GM06990 (cell line): ENCODE results near the gene JAKMIP3.

Experiments
- DNase-seq: peaks from one replicate; pipeline ENCODE4 v3.0.0-alpha.2; 2011; ENCODE audit not compliant: insufficient read length; ENCODE audit errors: extremely low read depth
- H3K27me3 ChIP-seq: replicated peaks from 2 replicates; pipeline ENCODE4 v1.6.0; 2011; ENCODE audit warnings: low read length; ENCODE audit not compliant: control insufficient read depth, insufficient read depth
- H3K36me3 ChIP-seq: 2 replicates; pipeline ENCODE4 v1.5.1; 2011; ENCODE audit warnings: low read length; ENCODE audit not compliant: control insufficient read depth, insufficient read depth
- H3K4me3 ChIP-seq: replicated peaks from 2 replicates; pipeline ENCODE4 v1.5.1; 2011; ENCODE audit warnings: low read depth, mild to moderate bottlenecking, control low read depth, low read length
- CTCF ChIP-seq: IDR thresholded peaks from 2 replicates; pipeline ENCODE4 v1.5.1; 2011; ENCODE audit warnings: low read length, control low read depth, mild to moderate bottlenecking, inconsistent platforms; ENCODE audit not compliant: insufficient read depth, poor library complexity, severe bottlenecking

The JAKMIP3 gene

GRCh38 chr10:132059760-132060508 is 5.8 kb upstream of the JAKMIP3 start:
- no peak for TF ChIP-seq CTCF
- H3K36me3 ChIP-seq, result no peaks in the 10 kb centered on the region
- no peaks in the 10 kb centered on the region for H3K27me3 ChIP-seq
- no peak overlapping the region for H3K4me3 ChIP-seq
- no peak for DNase-seq

- TF ChIP-seq CTCF, result no peak
Observed at GRCh38 chr10:132061030-132061429, 4.7 kb upstream of the JAKMIP3 start.

GRCh38 chr10:132061465-132061864 is 4.3 kb upstream of the JAKMIP3 start:
- Histone ChIP-seq H3K4me3 (no peak overlapping the region), H3K36me3 (no peaks in the 10 kb centered on the region), H3K27me3 (no peaks in the 10 kb centered on the region)
- no peak for TF ChIP-seq CTCF
- DNase-seq, result no peak

More at GRCh38 chr10:132061030-132061429, 4.7 kb upstream of the JAKMIP3 start:
- no peak overlapping the region for H3K4me3 ChIP-seq
- H3K36me3 ChIP-seq, result no peaks in the 10 kb centered on the region
- no peaks in the 10 kb centered on the region for H3K27me3 ChIP-seq
- no peak for DNase-seq

- no peaks in the 10 kb centered on the region for H3K27me3 ChIP-seq
- TF ChIP-seq CTCF, result no peak
- no peak overlapping the region for H3K4me3 ChIP-seq
- H3K36me3 ChIP-seq, result no peaks in the 10 kb centered on the region
- DNase-seq, result no peak
Observed at GRCh38 chr10:132062116-132062515, 3.6 kb upstream of the JAKMIP3 start.

- H3K4me3 ChIP-seq, result no peak overlapping the region
Observed at GRCh38 chr10:132062641-132063390, 2.9 kb upstream of the JAKMIP3 start.

More at GRCh38 chr10:132062641-132063390, 2.9 kb upstream of the JAKMIP3 start:
- DNase-seq, result no peak
- H3K27me3 ChIP-seq, result no peaks in the 10 kb centered on the region
- no peak for TF ChIP-seq CTCF
- H3K36me3 ChIP-seq, result no peaks in the 10 kb centered on the region
